NT2/D1 (cell line): ENCODE measurements around the gene CUEDC2.

Experiments used
- SUZ12 ChIP-seq: IDR thresholded peaks from 2 replicates; pipeline ENCODE4 v1.6.1; 2011; ENCODE audit not compliant: insufficient read length, insufficient read depth; ENCODE audit errors: extremely low read depth
- YY1 ChIP-seq: IDR thresholded peaks from 2 replicates; pipeline ENCODE4 v1.6.1; 2011; ENCODE audit not compliant: insufficient read length, insufficient read depth
- ZNF274 ChIP-seq: IDR thresholded peaks from 2 replicates; pipeline ENCODE4 v1.6.1; 2011; ENCODE audit warnings: mild to moderate bottlenecking, low read depth, low read length

GRCh38 chr10:102394801-102395399, 37.5 kb downstream of the CUEDC2 start:
- no peak for TF ChIP-seq YY1
- no peak for TF ChIP-seq ZNF274
- TF ChIP-seq SUZ12, result no peak
